RCC 7860 (cell line): Measurements from ENCODE around the gene CBLN3.

Experiments
- DNase-seq: peaks from one replicate; pipeline ENCODE4 v3.0.0-alpha.2; 2015; ENCODE audit warnings: low spot score
- FAIRE-seq: peaks from 2 replicates; lab custom pipeline; 2012; peaks lifted over from hg19 to GRCh38; lab: Jason Lieb, UNC

The CBLN3 gene

DNA sequence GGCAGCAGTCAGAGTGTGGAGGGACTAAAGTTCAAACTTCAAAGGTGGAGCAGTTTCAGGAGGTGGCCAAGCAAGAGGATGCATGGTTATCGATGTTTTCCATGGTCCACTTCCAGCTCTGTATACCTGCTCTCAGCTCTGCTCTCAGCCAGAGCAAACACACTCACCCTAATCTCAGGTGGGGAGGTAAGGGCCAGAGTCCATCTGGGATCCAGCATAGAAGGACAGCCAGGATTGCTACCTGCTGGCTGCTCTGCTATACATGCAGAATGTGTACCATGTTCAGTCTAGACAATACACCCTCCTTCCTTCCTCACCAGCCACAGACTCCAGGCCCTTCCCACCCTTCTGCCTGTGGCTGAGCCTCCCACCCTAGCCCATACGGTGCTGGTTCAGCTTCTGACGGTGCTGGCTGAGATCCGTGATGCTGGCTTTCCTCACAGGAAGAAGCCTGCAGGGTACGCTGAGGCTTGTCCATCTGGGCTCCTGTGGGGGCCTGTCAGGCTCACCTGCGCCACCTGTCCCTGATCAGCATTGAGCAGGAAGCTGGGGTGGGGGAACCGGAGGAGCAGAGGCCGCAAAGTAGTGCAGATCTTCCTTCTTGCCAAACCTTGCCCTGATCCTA is 2.4 kb downstream of the CBLN3 start:
- DNase-seq: no peak
- no peak for FAIRE-seq

DNA sequence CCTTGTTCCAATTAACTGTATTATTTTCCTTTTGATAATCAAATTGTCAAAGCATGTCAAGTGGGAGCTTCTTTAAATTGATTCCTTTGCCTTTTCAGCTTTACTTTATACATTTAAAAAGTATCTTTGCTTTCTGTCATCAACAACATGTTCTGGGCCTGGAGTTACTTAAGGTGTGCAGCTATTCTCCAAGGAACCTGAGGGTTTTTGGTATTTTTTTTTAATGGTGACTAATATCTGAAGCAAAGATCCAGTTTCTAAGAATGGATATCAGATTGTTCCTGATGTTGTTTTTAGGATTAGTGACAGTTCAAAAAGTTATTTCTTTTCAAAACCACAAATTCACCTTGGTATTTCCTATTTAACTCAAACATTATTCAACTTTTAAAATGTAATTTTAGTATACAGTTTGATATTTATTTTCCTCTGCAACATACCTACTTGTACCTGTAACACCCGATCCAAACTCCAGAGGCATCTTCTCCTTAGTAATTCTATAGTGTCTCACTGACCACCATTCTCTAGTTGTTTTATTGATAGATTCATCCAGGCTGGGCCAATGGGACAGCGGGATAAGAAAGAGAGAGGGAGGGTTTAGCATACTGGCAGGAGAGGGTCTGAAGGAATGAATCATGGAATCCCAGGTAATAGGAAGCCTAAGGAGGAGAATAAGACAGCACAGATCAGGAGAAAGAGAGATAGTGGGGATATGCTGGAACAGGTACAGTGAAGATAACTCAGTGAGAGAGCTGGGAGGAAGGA is 3.1 kb downstream of the CBLN3 start:
- FAIRE-seq (no peak), DNase-seq (no peak)

DNA sequence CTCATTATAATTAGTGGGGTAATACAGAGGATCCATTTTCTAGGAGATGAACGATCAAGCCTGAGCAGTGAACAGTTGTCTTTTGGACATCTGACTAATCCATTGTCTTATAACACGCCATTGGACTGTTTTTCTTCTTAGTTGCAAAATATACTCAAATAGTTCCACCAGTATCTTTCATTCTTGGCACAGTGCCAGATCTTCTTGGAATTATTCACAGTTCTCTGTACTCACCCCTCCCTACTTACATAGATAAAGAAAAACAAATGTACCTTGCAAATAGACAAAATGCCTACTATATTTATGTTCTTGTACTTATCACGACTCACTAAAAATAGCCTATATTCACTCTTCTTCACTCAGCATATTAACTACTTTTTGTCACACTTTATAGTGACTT is 3.8 kb downstream of the CBLN3 start:
- no peak for DNase-seq
- FAIRE-seq: no peak

DNA sequence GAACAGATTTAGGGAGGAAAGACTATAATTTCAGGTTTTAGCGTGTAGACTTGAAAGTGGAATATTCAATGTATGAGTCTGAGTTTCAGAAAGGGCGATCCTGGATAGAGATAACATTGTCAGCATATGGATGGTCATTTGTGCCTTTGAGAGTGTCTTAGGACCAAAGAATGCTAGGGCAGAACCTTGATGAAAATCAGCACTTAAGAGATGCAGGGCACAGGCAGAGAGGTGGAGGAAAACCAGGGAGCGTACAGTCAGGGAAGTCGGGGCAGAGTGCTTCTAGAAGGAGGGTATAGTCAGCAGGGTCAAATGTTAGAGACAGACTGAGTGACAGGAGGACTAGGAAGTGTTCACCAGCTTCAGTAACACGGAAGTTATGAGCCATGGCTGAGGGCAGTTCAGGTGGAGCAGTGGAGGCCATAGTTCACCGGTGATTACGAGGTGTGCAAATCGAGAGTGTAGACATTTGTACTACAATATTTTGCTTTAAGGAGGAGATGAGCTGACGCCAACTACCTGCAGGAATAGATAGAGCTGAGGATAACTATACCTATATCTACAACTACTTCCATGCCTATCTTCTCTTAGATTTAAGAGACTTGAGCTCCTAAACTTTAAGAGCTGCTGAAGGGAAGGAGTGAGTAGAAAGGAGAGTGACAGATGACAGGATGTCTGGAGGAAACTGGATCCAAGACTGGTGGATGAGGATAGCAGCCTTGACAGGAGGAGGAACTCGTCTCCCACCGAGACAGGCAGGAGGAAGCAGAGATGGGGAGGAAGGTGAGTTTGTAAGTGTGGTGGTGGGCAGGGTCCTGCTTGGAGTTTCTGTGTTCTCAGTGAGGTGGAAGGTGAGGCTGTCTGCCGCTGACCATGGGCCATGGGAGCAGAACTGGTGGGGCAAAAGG is 6.5 kb downstream of the CBLN3 start:
- no peak for DNase-seq
- FAIRE-seq: no peak

DNA sequence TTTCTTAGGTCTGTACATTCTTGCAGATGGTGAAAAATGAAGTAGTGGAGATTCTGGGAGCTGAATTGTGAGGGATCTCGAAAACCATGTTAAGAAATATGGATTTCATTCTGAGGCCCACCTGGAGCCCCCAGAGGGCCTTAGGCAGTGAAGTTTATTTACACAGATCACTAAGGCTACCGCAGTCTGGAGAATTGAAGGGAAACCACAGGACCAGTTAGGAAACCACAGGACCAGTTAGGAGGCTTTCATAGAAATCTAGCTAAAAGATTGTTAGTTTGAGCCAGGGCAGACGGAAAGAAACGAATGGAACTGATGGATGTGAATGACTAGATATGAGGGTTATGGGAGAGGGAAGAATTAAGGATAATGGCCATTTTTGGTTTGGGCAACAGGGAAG is 7.2 kb downstream of the CBLN3 start:
- DNase-seq (no peak), FAIRE-seq (no peak)

DNA sequence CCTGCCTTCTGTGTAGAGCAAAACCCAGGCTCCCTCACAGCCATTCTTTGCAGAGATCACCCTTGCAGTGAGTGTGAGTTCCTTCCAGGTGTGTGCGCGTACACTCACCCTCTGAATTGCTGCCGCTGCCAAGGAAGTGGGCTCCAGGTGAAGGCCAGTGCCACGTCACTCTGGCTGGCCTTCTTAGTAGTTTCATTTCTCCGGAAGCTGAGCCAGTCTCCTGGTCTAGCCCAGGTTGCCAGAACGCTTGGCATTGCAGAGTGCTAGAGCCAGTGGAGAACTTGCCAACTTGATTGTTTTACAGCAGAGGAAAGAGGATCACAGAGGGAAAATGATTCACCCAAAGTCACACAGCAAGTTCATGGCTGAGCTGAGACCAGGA is 11.0 kb downstream of the CBLN3 start:
- FAIRE-seq: no peak
- DNase-seq: no peak

DNA sequence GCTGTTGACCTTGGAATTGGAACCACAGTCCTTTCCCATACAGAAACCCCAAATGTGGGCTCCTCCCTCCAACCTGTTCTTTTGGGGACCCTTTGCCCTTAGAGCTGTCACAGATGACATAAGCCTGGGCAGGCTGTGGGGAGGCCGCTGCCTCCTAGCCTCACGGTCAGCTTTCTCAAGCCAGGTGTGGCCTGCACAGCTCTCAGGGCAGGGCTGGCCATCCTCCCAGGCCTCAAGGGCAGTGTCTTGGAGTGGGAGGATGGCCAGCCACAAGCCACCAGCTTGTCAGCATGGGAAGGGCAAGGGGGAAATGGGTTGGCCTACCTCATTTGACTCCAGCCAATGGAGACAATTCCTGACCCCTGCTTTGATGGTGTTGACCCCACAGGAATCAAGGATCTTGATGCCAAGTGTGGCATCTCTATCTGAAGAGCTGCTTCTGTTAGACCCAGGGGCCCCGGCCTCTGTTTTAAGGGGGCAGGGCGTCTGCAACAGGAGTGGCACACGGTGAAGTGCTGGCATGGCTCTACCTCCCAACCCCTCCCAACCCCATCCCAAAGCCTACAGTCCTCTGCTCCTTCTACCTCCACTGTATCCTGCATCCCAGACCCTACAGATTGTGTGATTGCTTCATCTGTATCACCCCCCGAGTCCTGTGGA is 11.5 kb downstream of the CBLN3 start:
- FAIRE-seq: no peak
- no peak for DNase-seq

DNA sequence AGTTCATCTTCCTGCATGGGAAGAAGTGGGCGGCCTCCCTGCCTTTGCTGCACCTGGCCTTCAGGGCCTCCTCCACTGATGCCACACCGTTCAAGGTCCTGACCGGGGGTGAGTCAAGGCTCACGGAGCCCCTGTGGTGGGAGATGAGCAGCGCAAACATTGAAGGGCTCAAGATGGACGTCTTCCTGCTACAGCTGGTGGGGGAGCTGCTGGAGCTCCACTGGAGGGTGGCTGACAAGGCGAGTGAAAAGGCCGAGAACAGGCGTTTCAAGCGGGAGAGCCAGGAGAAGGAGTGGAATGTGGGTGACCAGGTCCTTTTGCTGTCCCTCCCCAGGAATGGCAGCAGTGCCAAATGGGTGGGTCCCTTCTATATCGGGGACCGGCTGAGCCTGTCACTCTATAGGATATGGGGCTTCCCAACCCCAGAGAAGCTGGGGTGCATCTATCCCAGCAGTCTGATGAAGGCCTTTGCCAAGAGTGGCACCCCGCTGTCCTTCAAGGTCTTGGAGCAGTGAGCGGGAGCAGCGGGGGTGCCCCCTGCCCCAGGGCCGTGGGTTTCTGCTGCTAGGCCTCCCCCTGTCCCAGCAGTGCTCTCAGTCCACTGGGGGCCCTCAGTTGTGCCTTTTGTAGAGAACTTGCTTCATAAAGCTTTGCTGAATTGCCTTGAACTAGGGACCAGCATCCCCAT is 12.4 kb downstream of the CBLN3 start:
- FAIRE-seq: no peak
- DNase-seq: no peak

DNA sequence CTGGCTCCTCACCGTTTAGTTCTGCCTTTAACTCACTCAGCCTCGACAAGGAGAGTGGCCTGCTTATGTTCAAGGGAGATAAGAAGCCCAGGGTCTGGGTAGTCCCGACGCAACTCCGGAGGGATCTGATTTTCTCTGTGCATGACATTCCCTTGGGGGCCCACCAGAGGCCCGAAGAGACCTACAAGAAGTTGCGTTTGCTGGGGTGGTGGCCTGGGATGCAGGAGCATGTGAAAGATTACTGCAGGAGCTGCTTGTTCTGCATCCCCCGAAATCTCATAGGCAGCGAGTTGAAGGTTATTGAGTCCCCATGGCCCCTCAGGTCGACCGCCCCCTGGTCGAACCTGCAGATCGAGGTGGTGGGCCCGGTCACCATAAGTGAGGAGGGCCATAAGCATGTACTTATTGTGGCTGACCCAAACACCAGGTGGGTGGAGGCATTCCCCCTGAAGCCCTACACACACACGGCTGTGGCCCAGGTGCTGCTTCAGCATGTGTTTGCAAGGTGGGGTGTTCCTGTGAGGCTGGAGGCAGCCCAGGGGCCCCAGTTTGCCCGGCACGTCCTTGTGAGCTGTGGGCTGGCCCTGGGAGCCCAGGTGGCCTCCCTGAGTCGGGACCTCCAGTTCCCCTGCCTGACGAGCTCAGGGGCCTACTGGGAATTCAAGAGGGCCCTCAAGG is 13.1 kb downstream of the CBLN3 start:
- DNase-seq (no peak), FAIRE-seq (no peak)

DNA sequence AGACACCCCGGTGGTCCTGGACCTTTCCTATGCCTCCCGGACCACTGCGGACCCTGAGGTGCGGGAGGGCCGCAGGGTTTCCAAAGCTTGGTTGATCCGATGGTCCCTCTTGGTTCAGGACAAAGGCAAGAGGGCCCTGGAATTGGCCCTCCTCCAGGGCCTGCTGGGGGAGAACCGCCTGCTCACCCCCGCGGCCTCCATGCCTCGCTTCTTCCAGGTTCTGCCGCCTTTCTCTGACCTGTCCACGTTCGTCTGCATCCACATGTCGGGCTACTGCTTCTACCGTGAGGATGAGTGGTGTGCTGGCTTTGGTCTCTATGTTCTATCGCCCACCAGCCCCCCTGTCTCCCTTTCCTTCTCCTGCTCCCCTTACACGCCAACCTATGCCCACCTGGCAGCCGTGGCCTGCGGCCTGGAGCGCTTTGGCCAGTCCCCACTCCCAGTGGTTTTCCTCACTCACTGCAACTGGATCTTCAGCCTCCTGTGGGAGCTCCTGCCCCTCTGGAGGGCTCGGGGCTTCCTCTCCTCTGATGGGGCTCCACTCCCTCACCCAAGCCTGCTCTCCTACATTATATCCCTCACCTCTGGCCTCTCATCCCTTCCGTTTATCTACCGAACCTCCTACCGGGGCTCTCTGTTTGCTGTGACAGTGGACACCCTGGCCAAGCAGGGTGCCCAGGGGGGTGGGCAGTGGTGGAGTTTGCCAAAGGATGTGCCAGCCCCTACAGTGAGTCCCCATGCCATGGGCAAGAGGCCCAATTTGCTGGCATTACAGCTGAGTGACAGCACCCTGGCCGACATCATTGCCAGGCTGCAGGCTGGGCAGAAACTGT is 13.8 kb downstream of the CBLN3 start:
- FAIRE-seq: no peak

DNA sequence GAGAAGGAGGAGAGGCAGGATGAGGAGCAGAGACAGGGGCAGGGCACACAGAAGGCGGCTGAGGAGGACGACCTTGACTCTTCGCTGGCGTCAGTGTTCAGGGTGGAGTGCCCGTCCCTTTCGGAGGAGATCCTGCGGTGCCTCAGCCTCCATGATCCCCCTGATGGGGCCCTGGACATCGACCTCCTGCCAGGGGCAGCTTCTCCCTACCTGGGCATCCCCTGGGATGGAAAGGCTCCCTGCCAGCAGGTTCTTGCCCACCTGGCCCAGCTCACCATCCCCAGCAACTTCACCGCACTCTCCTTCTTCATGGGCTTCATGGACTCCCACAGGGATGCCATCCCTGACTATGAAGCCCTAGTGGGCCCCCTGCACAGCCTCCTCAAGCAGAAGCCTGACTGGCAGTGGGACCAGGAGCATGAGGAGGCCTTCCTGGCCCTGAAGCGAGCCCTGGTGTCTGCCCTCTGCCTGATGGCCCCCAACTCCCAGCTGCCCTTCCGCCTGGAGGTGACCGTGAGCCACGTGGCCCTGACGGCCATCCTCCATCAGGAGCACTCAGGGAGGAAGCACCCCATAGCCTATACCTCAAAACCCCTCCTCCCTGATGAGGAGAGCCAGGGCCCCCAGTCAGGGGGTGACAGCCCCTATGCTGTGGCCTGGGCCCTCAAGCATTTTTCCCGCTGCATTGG is 14.6 kb downstream of the CBLN3 start:
- DNase-seq (no peak), FAIRE-seq (no peak)

More for the DNA sequence above, 13.8 kb downstream of the CBLN3 start:
- no peak for DNase-seq

DNA sequence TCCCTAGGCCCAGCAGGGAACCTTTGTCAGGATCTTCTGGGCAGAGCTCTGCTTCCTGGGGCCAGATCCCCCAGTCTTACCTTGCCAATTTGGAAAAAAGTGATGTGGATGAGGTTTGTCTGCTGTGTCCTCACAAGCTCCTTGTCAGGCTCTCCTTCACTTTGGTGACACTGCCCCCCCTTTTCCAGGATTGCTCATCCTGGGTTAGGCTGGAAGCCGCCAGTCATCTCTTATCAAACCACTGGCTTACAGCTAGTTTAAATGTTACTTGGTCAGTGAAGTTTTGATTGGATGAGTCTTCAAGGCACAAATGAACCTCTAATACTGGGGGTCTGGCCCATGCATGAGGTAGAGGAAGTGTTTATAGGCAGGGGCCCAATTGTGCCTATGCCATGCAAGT is 15.4 kb downstream of the CBLN3 start:
- DNase-seq: no peak
- no peak for FAIRE-seq

DNA sequence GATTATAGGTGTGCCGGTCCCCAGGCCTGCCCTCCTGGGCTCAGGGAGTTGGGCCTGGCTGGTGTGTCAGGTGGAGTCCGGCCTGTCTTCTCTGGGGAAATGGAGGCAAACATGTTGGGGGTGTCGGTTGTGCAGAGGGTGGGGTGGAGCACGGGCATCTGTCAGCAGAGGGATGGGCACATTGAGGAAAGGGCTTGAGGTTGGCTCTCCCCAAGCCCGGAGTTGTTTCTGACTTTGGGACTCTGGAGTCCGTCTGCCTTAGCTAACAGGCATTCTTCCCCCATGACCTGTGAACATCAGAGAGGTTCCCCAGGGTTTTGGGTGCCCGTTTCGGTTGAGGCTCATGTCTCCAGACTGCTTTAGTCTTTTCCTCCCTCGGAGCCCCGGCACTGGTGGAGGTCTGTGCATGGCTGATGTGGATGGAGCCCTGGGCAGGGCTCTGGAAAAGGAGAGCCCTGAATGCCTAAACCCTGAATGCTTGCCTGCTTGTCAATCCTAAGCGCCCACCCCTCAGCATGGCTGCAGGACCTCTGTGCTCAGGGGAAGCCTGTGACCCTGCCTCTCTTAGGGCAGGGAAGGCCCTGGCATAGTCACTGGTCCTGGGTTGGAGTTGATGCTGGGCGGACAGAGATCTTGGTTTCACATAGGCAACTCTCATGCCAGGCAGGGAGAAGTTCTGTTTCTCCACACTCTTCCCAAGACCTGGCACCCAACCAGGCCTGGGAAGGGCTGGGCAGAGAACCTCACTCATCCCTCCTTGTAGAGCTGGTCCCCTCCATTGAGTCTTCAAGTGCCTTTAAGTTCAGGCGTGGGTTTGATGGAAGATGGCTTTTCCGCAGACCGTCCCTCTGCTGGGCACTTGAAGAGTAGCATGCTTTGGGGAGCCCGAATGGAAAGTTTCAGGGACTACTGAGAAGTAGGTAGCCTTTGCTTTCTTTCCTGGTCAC is 17.8 kb downstream of the CBLN3 start:
- DNase-seq (no peak), FAIRE-seq (no peak)

DNA sequence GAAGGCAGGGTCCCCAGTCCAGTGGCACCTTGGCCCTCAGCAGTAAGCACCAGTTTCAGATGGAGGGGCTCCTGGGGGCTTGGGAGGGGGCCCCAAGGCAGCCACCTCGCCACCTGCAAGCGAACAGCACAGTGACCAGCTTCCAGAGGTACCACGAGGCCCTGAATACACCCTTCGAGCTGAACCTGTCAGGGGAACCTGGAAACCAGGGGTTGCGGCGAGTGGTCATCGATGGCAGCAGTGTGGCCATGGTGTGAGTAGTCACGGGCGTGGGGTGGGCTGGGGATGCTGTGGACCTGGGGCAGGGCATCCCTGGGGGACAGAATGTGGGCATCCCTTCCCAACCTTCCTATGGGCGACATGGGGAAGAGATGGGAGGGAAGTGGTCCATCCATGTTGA is 19.5 kb downstream of the CBLN3 start:
- FAIRE-seq (no peak), DNase-seq (no peak)

DNA sequence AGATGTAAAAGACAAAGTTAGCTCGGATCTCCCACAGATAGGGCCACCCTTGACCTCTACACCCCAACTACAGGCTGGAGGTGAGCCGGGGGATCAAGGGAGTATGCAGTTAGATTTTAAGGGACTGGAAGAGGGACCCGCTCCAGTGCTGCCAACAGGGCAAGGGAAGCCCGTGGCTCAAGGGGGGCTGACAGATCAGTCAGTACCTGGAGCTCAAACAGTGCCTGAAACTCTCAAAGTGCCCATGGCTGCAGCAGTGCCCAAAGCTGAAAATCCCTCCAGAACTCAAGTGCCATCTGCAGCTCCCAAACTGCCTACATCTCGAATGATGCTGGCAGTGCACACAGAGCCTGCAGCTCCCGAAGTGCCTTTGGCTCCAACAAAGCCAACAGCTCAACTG is 20.3 kb downstream of the CBLN3 start:
- DNase-seq (no peak), FAIRE-seq (no peak)

DNA sequence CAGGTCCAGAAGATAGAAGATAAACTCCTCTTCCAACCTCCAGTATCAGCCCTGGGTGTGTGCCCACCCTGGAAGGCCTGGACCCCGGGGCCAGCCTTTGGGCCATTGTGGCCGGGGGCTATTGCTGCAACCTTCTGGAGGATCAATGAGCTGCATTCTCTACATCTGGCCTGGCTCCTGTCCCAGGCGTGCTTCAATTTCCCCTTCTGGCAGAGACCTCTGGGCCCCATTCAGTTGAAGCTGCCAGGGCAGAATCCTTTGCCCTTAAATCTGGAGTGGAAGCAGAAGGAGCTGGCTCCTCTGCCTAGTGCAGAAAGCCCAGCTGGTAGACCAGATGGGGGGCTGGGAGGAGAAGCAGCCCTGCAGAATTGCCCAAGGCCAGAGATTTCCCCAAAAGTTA is 20.7 kb downstream of the CBLN3 start:
- no peak for FAIRE-seq
- no peak for DNase-seq

DNA sequence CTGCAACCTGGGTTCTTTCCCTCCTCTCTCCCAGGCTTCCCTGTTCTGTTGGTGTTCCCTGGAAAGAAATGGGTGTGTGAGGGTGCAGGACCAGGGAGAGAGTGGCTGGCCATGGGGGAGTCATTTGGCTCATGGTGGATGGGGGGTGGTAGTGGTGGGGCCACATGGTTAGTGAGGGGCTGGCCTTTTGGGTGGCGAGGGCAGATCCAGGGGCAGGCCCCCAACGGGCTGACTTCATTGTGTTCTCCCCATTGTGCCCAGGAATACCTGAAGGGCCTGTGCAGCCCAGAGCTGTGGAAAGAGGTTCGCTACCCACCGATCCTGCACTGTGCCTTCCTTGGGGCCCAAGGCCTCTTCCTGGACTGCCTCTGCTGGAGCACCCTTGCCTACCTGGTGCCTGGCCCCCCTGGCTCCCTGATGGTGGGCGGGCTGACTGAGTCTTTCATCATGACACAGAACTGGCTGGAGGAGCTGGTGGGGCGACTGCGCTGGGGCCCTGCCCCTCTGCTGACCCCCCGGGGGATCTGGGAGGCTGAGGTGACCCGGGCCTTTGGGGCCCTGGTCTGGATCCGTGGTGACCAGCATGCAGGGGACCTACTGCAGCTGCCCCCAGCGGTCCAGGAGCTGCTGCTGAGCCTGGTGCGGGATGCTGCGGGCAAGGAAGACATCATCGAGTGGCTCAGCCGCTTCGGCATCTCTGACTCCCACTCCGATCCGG is 21.7 kb downstream of the CBLN3 start:
- no peak for FAIRE-seq
- DNase-seq: no peak
